Ectodermal cell (in vitro differentiated cells): ENCODE data around the gene GPR62.

ENCODE experiments used
- H3K27ac ChIP-seq: 2 replicates; pipeline ENCODE4 v1.7.0; 2013; ENCODE audit warnings: mild to moderate bottlenecking, low read depth, low read length; ENCODE audit not compliant: insufficient read depth, poor library complexity, severe bottlenecking
- H3K27me3 ChIP-seq: 2 replicates; pipeline ENCODE4 v1.7.0; 2013; ENCODE audit warnings: mild to moderate bottlenecking, low read length; ENCODE audit not compliant: insufficient read depth, control insufficient read depth, poor library complexity, severe bottlenecking
- H3K36me3 ChIP-seq: one replicate; pipeline ENCODE4 v1.7.0; 2013; ENCODE audit warnings: low read length; ENCODE audit not compliant: control insufficient read depth, insufficient read depth
- H3K4me1 ChIP-seq: one replicate; pipeline ENCODE4 v1.7.0; 2013; ENCODE audit warnings: low read length; ENCODE audit not compliant: control insufficient read depth, insufficient read depth
- H3K4me3 ChIP-seq: 2 replicates; pipeline ENCODE4 v1.7.0; 2013; ENCODE audit warnings: low read depth, low read length, control low read depth; ENCODE audit not compliant: insufficient read depth
- H3K9me3 ChIP-seq: 2 replicates; pipeline ENCODE4 v1.7.0; 2013; ENCODE audit warnings: mild to moderate bottlenecking, low read length, moderate library complexity; ENCODE audit not compliant: control insufficient read depth
- WGBS, 2 experiments: methylation state at CpG; one replicate each; pipeline ENCODE4 v1.1.7; 2013; ENCODE audit warnings: missing lambda C conversion rate in 2 of 2; 5-methylcytosine and 5-hydroxymethylcytosine counted together

GPR62 gene

DNA sequence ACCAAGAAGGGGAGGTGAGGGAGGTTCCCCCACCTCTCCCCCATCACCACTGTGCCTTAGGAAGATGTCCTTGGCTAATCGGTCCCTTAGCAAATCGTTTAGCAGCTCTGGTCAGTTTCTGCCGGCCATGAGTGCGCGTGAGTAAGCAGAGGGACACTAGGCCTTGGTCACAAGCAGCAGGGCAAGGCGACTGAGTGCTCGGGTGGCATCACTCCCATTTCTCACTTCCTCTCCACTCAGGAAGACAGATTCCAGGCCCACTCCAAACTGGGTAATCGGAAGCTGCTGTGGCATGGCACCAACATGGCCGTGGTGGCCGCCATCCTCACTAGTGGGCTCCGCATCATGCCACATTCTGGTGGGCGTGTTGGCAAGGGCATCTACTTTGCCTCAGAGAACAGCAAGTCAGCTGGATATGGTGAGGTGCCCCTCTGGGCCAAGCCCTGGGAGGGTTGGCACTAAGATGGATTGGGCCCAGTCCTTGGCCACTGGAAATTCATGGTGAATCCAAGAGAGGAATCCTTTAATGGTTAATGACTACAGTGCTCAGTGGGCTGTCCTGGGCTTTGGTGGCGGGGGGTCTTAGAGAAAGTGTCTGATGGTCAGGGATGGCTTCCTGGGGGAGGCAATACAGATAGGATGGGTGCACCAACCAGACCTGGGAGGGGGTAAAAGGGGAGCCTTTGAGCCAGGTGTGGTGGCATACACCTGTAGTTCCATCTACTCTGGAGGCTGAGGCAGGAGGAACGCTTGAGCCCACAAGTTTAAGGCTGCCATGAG, 9.1 kb upstream of the GPR62 start:
- 92 to 95% methylated on average over 14 of the region's 14 CpGs for WGBS, 2 experiments

DNA sequence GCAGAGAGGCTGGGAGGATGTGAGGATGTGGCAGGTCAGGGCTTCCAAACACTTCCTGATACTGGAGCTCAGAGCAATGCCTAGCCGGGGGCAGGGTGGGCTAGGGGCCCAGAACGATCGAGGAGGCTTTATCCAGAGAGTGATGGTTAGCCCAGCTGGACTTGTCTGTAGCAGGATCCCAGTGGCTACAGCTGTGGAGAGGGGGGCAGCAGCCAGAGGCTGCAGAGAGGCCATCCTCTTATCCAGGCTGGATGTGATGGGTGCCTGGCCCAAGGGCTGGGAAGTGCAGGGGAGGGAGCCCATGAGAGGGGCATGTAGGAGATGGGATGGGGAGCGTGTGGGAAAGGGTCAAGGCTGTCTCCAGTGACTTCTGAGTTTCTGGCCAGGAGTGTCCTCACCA, 8.4 kb upstream of the GPR62 start:
- Histone ChIP-seq H3K9me3 (no peaks in the 10 kb centered on the region), H3K4me1 (no peaks in the 10 kb centered on the region), H3K27ac (no peak overlapping the region), H3K27me3 (peaks cover 21% of the 10 kb centered on the region), H3K36me3 (no peaks in the 10 kb centered on the region), H3K4me3 (no peak overlapping the region)
- 81 to 88% methylated on average over 4 of the region's 4 CpGs for WGBS, 2 experiments

More for the DNA sequence above, 9.1 kb upstream of the GPR62 start:
- H3K27me3 ChIP-seq = peaks cover 14% of the 10 kb centered on the region
- no peaks in the 10 kb centered on the region for H3K9me3 ChIP-seq
- no peak overlapping the region for H3K4me3 ChIP-seq
- H3K36me3 ChIP-seq = no peaks in the 10 kb centered on the region
- H3K4me1 ChIP-seq = no peaks in the 10 kb centered on the region
- no peak overlapping the region for H3K27ac ChIP-seq

DNA sequence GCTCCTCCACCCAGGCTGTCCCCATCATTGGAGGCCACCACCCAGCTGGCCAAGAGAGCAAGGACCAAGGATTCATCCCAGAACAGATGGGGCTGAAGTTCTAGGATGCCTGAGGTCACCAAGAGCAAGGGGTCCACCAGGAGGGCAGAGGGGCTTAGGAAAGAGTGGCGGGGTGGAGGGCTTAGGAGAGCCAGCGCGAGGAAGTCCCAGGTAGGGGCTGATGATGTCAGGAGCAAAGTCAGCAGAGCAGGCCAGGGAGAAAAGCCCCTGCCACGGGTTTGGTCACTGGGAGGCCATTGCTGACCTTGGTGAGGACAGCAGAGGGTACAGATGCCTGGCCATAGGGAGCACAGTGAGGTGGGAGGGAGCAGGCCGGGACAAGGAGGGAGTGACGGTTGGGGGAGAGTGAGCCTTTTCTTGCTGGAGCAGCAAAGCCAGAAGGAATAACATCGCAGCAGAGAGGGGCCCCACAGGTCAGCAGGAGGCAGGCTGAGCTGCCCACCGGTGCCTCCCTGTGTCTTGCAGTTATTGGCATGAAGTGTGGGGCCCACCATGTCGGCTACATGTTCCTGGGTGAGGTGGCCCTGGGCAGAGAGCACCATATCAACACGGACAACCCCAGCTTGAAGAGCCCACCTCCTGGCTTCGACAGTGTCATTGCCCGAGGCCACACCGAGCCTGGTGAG, 7.8 kb upstream of the GPR62 start:
- Histone ChIP-seq H3K27me3 (peaks cover 25% of the 10 kb centered on the region), H3K4me1 (no peaks in the 10 kb centered on the region), H3K36me3 (no peaks in the 10 kb centered on the region), H3K4me3 (no peak overlapping the region), H3K27ac (no peak overlapping the region), H3K9me3 (no peaks in the 10 kb centered on the region)
- WGBS, 2 experiments = 77 to 79% methylated on average over 13 of the region's 13 CpGs

- Histone ChIP-seq H3K4me1 (peaks cover under 1% of the 10 kb centered on the region), H3K36me3 (no peaks in the 10 kb centered on the region), H3K4me3 (no peak overlapping the region), H3K27me3 (peaks cover 28% of the 10 kb centered on the region), H3K9me3 (no peaks in the 10 kb centered on the region), H3K27ac (no peak overlapping the region)
- 88 to 89% methylated on average over 10 of the region's 10 CpGs for WGBS, 2 experiments
Measured at GRCh38 chr3:51948016-51948580, 7.1 kb upstream of the GPR62 start.

DNA sequence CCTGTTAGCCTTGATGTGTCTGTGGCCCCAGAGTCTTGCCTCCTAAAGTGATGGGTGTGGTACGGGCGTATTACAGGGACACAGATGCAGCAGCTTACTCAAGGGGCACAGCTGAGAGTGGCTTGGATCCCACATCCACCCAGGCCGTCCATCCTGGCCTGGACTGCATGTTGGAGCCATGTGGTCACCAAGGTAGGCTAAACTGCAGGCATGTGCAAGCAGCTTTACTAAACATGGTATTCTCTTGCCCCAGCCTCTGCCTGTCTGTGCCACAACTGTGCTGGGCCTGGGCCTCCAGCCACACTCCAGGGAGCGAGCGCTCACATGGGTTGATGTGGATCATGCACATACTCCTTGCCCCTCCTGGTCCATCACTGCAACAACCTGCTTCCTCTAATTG, 6.1 kb upstream of the GPR62 start:
- H3K36me3 ChIP-seq = no peaks in the 10 kb centered on the region
- H3K4me1 ChIP-seq = peaks cover 3% of the 10 kb centered on the region
- H3K4me3 ChIP-seq = no peak overlapping the region
- no peak overlapping the region for H3K27ac ChIP-seq
- peaks cover 39% of the 10 kb centered on the region for H3K27me3 ChIP-seq
- H3K9me3 ChIP-seq = no peaks in the 10 kb centered on the region
- WGBS, 2 experiments = 91 to 93% methylated on average over 5 of the region's 5 CpGs

DNA sequence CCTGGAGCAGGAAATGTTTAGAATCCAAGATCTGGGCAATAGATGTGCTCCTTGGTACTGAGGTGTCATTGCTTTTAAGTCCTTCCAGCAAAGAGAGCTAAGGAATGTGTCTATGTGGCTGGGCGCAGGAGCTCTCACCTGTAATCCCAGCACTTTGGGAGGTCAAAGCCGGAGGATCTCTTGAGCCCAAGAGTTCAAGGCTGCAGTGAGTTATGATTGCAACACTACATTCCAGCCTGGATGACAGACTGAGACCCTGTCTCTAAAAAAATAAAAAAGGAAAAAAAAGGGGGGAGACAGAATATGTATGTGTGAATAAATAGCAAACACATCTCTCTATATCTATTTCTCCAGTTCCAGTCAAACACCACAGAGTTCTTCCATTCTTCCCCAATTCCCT, 4.3 kb upstream of the GPR62 start:
- no peaks in the 10 kb centered on the region for H3K9me3 ChIP-seq
- no peak overlapping the region for H3K4me3 ChIP-seq
- H3K27ac ChIP-seq = no peak overlapping the region
- 95 to 98% methylated on average over 2 of the region's 2 CpGs for WGBS, 2 experiments
- H3K27me3 ChIP-seq = peaks cover 56% of the 10 kb centered on the region
- no peaks in the 10 kb centered on the region for H3K36me3 ChIP-seq
- H3K4me1 ChIP-seq = peaks cover 6% of the 10 kb centered on the region

DNA sequence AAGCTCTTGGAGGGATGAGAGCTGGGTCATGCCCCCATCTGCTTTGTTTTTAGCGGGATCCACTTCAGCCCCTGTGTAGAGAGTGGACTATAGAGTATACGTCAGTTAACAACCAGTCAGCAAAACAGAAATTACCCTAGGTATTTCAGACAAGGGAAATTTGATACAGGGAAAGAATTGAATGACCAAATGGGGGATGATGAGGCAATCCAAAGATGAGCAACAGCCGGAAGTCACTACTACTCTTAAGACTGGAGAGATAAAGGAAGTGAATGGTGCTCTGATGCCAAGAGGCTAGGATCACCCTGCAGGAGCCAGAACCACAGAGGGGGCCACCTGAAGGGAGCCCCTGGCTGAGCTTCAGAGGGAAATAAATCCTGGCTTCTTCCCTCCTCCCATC, 1.7 kb upstream of the GPR62 start:
- WGBS, 2 experiments = 90 to 91% methylated on average over 3 of the region's 3 CpGs
- Histone ChIP-seq H3K27me3 (peaks cover 69% of the 10 kb centered on the region), H3K36me3 (peaks cover 7% of the 10 kb centered on the region), H3K27ac (no peak overlapping the region), H3K4me1 (peaks cover 6% of the 10 kb centered on the region), H3K9me3 (no peaks in the 10 kb centered on the region), H3K4me3 (no peak overlapping the region)

- WGBS, 2 experiments = 86 to 88% methylated on average over 6 of the region's 6 CpGs
- no peak overlapping the region for H3K27ac ChIP-seq
- H3K36me3 ChIP-seq = peaks cover 12% of the 10 kb centered on the region
- peaks cover 69% of the 10 kb centered on the region for H3K27me3 ChIP-seq
- no peaks in the 10 kb centered on the region for H3K9me3 ChIP-seq
- peaks cover 6% of the 10 kb centered on the region for H3K4me1 ChIP-seq
- no peak overlapping the region for H3K4me3 ChIP-seq
Measured at GRCh38 chr3:51954105-51954504, 1.1 kb upstream of the GPR62 start.

DNA sequence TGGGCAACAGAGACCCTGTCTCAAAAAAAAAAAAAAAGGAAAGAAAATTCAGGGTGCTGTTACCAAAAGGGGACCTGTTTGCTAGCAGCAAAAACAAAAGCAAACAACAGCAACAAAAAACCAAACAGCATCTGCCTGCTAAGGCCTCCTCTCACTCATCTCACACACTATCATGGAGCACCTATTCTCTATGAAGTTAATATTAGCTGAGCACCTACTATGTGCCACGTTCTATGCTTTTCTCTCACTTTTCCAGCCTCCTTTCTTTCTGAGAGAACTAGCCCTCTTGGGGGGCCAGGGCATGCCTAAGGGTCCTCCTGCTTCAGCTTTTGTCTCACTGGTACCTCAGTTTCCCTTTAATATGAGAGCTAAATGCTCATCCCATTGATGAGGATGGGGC, 468 bp upstream of the GPR62 start:
- peaks cover 68% of the 10 kb centered on the region for H3K27me3 ChIP-seq
- H3K4me3 ChIP-seq = no peak overlapping the region
- WGBS, 2 experiments = 85 to 87% methylated on average over 1 of the region's 1 CpG
- H3K9me3 ChIP-seq = no peaks in the 10 kb centered on the region
- peaks cover 6% of the 10 kb centered on the region for H3K4me1 ChIP-seq
- H3K36me3 ChIP-seq = peaks cover 15% of the 10 kb centered on the region
- no peak overlapping the region for H3K27ac ChIP-seq
